Measurements from ENCODE around the gene TAP1. TPM values are rescaled to one million over a fixed set of nuclear protein-coding genes. Genes with fewer than 3 reads are reported as not detected.
A peak's percentile ranks its signal among the peaks of the same experiment; 100 is the strongest.

Gene TAP1
- total and polyA plus RNA-seq, 2 of the 8 experiments (the other 6 are each of a cell fraction or from before 2014, with no cell fraction given), result 16.8 to 22.0 TPM

DNA sequence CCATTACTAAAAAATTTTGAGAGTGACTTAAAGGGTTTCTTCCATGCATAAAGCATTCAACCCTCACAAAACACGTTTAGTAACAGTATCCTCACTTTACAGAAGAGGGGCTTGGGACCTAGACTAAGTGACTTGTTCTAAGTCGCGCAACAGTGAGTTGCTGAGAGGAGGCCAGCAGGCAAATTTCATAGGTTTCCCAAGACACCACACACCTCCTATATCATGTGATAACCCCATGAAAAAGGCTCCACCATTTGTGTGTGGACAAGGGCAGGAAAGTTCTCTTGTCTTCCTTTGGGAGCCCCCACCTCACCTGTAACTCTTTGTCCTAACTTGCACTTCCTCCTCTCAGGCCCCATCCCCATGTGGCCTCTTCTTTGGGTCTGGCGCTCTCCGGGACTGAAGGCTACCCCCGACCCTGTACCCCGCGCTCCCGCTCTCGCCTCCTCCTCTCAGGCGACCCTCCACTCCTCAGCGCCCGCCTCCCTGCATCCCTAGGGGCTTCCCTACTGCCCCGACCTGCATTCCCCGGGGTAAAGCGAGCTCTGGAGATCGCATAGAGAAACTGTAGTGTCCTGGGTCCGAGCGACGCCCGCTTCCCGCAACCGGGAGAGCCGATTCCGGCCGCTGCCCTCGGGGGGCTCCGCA is 10.0 kb downstream of the TAP1 start (continued):
- TF ChIP-seq ASH2L (IDR thresholded peaks at IDR 0.05; ENCODE audit: low read length) (peak; percentile 85), EGR1 (IDR thresholded peaks at IDR 0.05; ENCODE audit: borderline replicate concordance, low read depth, low read length) (no peak), TBP (IDR thresholded peaks at IDR 0.05; ENCODE audit: low read depth, low read length) (0 out of 2 replicates have a peak, but pooled peaks have one; percentile 27), JUN (IDR thresholded peaks at IDR 0.05; ENCODE audit: low read depth, low read length) (no peak), CHD2 (IDR thresholded peaks at IDR 0.05; ENCODE audit: low read length) (no peak), TAF1 (IDR thresholded peaks at IDR 0.05; ENCODE audit: low read depth, low read length) (peak; percentile 3; the same call in 1 of the 2 replicates), CBX5 (IDR thresholded peaks at IDR 0.05; ENCODE audit: low read depth, low read length) (no peak), BACH1 (IDR thresholded peaks at IDR 0.05; ENCODE audit: low read length) (no peak), YY1 (IDR thresholded peaks at IDR 0.05; ENCODE audit: low read depth, low read length) (no peak), SP4 (IDR thresholded peaks at IDR 0.05; ENCODE audit: low read length) (no peak), JUND (IDR thresholded peaks at IDR 0.05; ENCODE audit: low read length) (no peak), RFX5 (IDR thresholded peaks at IDR 0.05; ENCODE audit: borderline replicate concordance, low read depth, low read length) (peak; percentile 52; the same call in 1 of the 2 replicates)
- TF ChIP-seq, protein P1, sequence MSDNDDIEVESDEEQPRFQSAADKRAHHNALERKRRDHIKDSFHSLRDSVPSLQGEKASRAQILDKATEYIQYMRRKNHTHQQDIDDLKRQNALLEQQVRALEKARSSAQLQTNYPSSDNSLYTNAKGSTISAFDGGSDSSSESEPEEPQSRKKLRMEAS (IDR thresholded peaks at IDR 0.05), result peak; percentile 45; the same call in 1 of the 2 replicates

Data from H1 (cell line).